HepG2 (cell line): ENCODE results near the gene JMJD7. TPM values are rescaled to one million over a fixed set of nuclear protein-coding genes. Genes with fewer than 3 reads are reported as not detected.

Source experiments
- ASH2L ChIP-seq: fragments of 300-600, 200-600 bp; sonication (generic); IDR thresholded peaks from 2 replicates; pipeline ENCODE4 v1.7.0; 2017; ENCODE audit warnings: low read depth, mild to moderate bottlenecking, moderate library complexity, mixed read lengths, low read length; ENCODE audit not compliant: insufficient read length
- ELF1 ChIP-seq: sonication (generic); formaldehyde crosslinking; IDR thresholded peaks from 2 replicates; pipeline ENCODE4 v1.4.0; 2020; ENCODE audit warnings: missing genetic modification reagents
- FIP1L1 ChIP-seq: fragments of 200-400 bp; formaldehyde crosslinking; IDR thresholded peaks from 2 replicates; pipeline ENCODE4 v1.6.1; 2018; ENCODE audit warnings: low read depth, mild to moderate bottlenecking, low read length, moderate library complexity, borderline replicate concordance; ENCODE audit not compliant: insufficient read depth
- HNF4A ChIP-seq: sonication (generic); formaldehyde crosslinking; IDR thresholded peaks from 2 replicates; pipeline ENCODE4 v1.4.0; 2020; ENCODE audit warnings: missing genetic modification reagents
- KDM2A ChIP-seq: sonication (generic); formaldehyde crosslinking; IDR thresholded peaks from 2 replicates; pipeline ENCODE4 v1.4.0; 2020; ENCODE audit warnings: low read depth, missing genetic modification reagents, borderline replicate concordance
- MED13 ChIP-seq: sonication (generic); formaldehyde crosslinking; IDR thresholded peaks from 2 replicates; pipeline ENCODE4 v1.5.0; 2020; ENCODE audit warnings: missing genetic modification reagents
- RBFOX2 ChIP-seq: fragments of 200-400 bp; formaldehyde crosslinking; IDR thresholded peaks from 2 replicates; pipeline ENCODE4 v1.6.1; 2017; ENCODE audit warnings: low read depth, mild to moderate bottlenecking, low read length
- TAF1 ChIP-seq: sonication (generic); formaldehyde crosslinking; IDR thresholded peaks from 2 replicates; pipeline ENCODE4 v1.4.0; 2020; ENCODE audit warnings: missing genetic modification reagents
- YEATS4 ChIP-seq: sonication (generic); formaldehyde crosslinking; IDR thresholded peaks from 2 replicates; pipeline ENCODE4 v1.4.0; 2020; ENCODE audit warnings: missing genetic modification reagents, borderline replicate concordance
- ZFP1 ChIP-seq: IDR thresholded peaks from 2 replicates; pipeline ENCODE4 v1.6.1; 2016
- ZFY ChIP-seq: sonication (generic); formaldehyde crosslinking; IDR thresholded peaks from 2 replicates; pipeline ENCODE4 v1.4.0; 2020; ENCODE audit warnings: missing genetic modification reagents
- ZNF317 ChIP-seq: sonication (generic); formaldehyde crosslinking; IDR thresholded peaks from 2 replicates; pipeline ENCODE4 v1.5.0; 2020; ENCODE audit warnings: mild to moderate bottlenecking, missing genetic modification reagents
- ZNF549 ChIP-seq: sonication (generic); formaldehyde crosslinking; IDR thresholded peaks from 2 replicates; pipeline ENCODE4 v1.5.0; 2020; ENCODE audit warnings: missing genetic modification reagents
- ZNF589 ChIP-seq: sonication (generic); formaldehyde crosslinking; conservative IDR thresholded peaks from 2 replicates; pipeline ENCODE4 v1.8.0; 2022; ENCODE audit warnings: mild to moderate bottlenecking, moderate library complexity, missing genetic modification reagents
- ZNF792 ChIP-seq: IDR thresholded peaks from 2 replicates; pipeline ENCODE4 v1.6.1; 2016
- polyA plus RNA-seq, 8 experiments: library from polyadenylated mRNA; depleted of rRNA in 3 of 8; stranded (reverse) in 7 of 8; unstranded in 1 of 8; fragments of >200 nt; fragmentation: Illumina TruSeq in 4 of 8; extraction: Trizol in 4 of 8; gene quantifications; 2 replicates each; pipeline versions ENCODE4 v1.2.1 to v1.2.3, GENCODE V29; 2011 to 2016; ENCODE audit warnings: low read depth in 4 of 8, missing spikeins in 1 of 8, mixed read lengths in 1 of 8; ENCODE audit not compliant: insufficient read depth in 1 of 8
- total RNA-seq, 5 experiments: library from RNA; depleted of rRNA; stranded (reverse); fragments of >200 nt; fragmentation: Illumina TruSeq; extraction: Trizol; gene quantifications; 2 replicates each; pipeline ENCODE4 v1.2.3, GENCODE V29; 2016; ENCODE audit warnings: low read depth in 1 of 5
- TF ChIP-seq, protein P1 (sequence below): fragments of 450-650 bp; IDR thresholded peaks from 2 replicates; pipeline ENCODE4 v1.6.1; 2017
- TF ChIP-seq, protein P2 (sequence below): sonication (generic); formaldehyde crosslinking; IDR thresholded peaks from 2 replicates; pipeline ENCODE4 v1.5.0; 2020; ENCODE audit warnings: missing genetic modification reagents
- TF ChIP-seq, protein P3 (sequence below): sonication (generic); formaldehyde crosslinking; conservative IDR thresholded peaks from 2 replicates; pipeline ENCODE4 v1.8.0; 2022; ENCODE audit warnings: low read depth, missing genetic modification reagents
- TF ChIP-seq, protein P4 (sequence below): sonication (generic); formaldehyde crosslinking; IDR thresholded peaks from 2 replicates; pipeline ENCODE4 v1.5.0; 2020; ENCODE audit warnings: mild to moderate bottlenecking, missing genetic modification reagents
- TF ChIP-seq, protein P5 (sequence below): sonication (generic); formaldehyde crosslinking; IDR thresholded peaks from 2 replicates; pipeline ENCODE4 v1.5.0; 2020; ENCODE audit warnings: mild to moderate bottlenecking, missing genetic modification reagents

JMJD7 gene
- total and polyA plus RNA-seq, 2 of the 13 experiments (the other 11 are each of a cell fraction or from before 2014, with no cell fraction given) = 6.4 to 7.1 TPM

DNA sequence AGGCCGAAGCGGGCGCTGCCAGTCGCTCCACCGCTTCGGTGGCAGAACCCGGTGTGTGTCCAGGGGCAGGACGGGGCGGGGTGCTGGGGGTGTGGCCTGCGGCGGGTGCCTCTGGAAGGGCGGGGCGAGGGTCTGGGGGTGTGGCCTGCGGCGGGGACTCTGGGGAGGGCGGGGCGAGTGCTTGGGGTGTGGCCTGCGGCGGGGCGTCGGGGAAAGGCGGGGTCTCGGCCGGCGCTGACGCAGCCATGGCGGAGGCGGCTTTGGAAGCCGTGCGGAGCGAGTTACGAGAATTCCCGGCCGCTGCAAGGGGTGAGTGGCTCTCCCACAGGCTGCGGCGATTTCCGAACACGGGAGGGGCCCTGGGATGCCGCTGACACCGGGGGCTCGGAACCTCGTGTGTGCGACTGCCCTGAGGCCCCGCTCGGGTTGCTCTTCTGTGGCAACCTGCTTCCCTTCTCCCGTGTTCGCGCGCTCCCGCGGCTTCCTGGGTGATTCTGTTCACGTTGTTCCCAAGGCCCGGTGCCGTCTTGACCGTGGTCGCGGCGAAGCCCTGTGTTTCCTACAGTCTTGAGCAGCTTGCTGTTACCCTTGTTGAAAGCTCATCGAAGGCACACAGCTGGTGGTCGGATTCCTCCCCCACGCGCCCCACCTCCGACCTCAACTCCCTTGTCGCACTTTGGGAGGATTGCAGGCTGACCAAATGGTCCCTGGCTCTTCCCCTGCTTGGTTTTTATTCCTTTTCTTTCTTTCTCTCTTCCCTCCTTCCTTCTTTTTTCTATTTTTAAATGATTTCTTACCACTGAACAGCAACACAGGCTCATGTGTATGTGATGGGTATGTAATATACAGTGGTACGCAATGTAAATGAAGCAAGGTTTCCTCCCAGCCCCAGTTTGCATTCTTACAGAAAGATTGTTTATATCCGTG, at the start of gene JMJD7 (continued):
- TF ChIP-seq ZNF549 (CRISPR knock-in tag) = no peak
- 0 out of 2 replicates have a peak, but pooled peaks have one; percentile 72 for TF ChIP-seq ZNF317 (CRISPR knock-in tag)
- TF ChIP-seq ZNF792 (CRISPR knock-in tag) = 0 out of 2 replicates have a peak, but pooled peaks have one; percentile 41
- TF ChIP-seq KDM2A (CRISPR knock-in tag) = peak; percentile 97
- TF ChIP-seq, protein P1, sequence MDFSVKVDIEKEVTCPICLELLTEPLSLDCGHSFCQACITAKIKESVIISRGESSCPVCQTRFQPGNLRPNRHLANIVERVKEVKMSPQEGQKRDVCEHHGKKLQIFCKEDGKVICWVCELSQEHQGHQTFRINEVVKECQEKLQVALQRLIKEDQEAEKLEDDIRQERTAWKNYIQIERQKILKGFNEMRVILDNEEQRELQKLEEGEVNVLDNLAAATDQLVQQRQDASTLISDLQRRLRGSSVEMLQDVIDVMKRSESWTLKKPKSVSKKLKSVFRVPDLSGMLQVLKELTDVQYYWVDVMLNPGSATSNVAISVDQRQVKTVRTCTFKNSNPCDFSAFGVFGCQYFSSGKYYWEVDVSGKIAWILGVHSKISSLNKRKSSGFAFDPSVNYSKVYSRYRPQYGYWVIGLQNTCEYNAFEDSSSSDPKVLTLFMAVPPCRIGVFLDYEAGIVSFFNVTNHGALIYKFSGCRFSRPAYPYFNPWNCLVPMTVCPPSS = no peak
- no peak for TF ChIP-seq ASH2L
- no peak for TF ChIP-seq ZNF589 (CRISPR knock-in tag)
- TF ChIP-seq HNF4A = no peak
- TF ChIP-seq, protein P2, sequence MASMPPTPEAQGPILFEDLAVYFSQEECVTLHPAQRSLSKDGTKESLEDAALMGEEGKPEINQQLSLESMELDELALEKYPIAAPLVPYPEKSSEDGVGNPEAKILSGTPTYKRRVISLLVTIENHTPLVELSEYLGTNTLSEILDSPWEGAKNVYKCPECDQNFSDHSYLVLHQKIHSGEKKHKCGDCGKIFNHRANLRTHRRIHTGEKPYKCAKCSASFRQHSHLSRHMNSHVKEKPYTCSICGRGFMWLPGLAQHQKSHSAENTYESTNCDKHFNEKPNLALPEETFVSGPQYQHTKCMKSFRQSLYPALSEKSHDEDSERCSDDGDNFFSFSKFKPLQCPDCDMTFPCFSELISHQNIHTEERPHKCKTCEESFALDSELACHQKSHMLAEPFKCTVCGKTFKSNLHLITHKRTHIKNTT (CRISPR knock-in tag) = no peak
- peak; percentile 46; the same call in 1 of the 2 replicates for TF ChIP-seq YEATS4 (CRISPR knock-in tag)
- TF ChIP-seq, protein P3, sequence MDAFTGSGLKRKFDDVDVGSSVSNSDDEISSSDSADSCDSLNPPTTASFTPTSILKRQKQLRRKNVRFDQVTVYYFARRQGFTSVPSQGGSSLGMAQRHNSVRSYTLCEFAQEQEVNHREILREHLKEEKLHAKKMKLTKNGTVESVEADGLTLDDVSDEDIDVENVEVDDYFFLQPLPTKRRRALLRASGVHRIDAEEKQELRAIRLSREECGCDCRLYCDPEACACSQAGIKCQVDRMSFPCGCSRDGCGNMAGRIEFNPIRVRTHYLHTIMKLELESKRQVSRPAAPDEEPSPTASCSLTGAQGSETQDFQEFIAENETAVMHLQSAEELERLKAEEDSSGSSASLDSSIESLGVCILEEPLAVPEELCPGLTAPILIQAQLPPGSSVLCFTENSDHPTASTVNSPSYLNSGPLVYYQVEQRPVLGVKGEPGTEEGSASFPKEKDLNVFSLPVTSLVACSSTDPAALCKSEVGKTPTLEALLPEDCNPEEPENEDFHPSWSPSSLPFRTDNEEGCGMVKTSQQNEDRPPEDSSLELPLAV (CRISPR knock-in tag) = no peak
- TF ChIP-seq ELF1 (CRISPR knock-in tag) = 0 out of 2 replicates have a peak, but pooled peaks have one; percentile 26
- TF ChIP-seq MED13 (CRISPR knock-in tag) = peak; percentile 20; the same call in 1 of the 2 replicates
- peak; percentile 68; the same call in 1 of the 2 replicates for TF ChIP-seq TAF1 (CRISPR knock-in tag)
- TF ChIP-seq RBFOX2 = peak; percentile 74
- TF ChIP-seq, protein P4, sequence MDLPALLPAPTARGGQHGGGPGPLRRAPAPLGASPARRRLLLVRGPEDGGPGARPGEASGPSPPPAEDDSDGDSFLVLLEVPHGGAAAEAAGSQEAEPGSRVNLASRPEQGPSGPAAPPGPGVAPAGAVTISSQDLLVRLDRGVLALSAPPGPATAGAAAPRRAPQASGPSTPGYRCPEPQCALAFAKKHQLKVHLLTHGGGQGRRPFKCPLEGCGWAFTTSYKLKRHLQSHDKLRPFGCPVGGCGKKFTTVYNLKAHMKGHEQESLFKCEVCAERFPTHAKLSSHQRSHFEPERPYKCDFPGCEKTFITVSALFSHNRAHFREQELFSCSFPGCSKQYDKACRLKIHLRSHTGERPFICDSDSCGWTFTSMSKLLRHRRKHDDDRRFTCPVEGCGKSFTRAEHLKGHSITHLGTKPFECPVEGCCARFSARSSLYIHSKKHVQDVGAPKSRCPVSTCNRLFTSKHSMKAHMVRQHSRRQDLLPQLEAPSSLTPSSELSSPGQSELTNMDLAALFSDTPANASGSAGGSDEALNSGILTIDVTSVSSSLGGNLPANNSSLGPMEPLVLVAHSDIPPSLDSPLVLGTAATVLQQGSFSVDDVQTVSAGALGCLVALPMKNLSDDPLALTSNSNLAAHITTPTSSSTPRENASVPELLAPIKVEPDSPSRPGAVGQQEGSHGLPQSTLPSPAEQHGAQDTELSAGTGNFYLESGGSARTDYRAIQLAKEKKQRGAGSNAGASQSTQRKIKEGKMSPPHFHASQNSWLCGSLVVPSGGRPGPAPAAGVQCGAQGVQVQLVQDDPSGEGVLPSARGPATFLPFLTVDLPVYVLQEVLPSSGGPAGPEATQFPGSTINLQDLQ (CRISPR knock-in tag) = 0 out of 2 replicates have a peak, but pooled peaks have one; percentile 53
- TF ChIP-seq ZFP1 (CRISPR knock-in tag) = no peak
- TF ChIP-seq, protein P5, sequence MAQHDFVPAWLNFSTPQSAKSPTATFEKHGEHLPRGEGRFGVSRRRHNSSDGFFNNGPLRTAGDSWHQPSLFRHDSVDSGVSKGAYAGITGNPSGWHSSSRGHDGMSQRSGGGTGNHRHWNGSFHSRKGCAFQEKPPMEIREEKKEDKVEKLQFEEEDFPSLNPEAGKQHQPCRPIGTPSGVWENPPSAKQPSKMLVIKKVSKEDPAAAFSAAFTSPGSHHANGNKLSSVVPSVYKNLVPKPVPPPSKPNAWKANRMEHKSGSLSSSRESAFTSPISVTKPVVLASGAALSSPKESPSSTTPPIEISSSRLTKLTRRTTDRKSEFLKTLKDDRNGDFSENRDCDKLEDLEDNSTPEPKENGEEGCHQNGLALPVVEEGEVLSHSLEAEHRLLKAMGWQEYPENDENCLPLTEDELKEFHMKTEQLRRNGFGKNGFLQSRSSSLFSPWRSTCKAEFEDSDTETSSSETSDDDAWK = no peak
- TF ChIP-seq ZFY (CRISPR knock-in tag) = peak; percentile 82
- TF ChIP-seq FIP1L1 = no peak
